Astrocyte of the hippocampus (primary cell): ENCODE measurements around the gene RAI1.

Experiments
- DNase-seq: peaks from one replicate; pipeline ENCODE4 v3.0.0; 2011; ENCODE audit warnings: low read depth, low spot score

Gene RAI1

GRCh38 chr17:17783116-17783824 lies 102.0 kb downstream of the RAI1 start:
- peak; percentile 66 for DNase-seq

GRCh38 chr17:17783825-17784656 lies 102.8 kb downstream of the RAI1 start:
- peak; percentile 89 for DNase-seq

GRCh38 chr17:17784657-17785267 lies 103.5 kb downstream of the RAI1 start:
- DNase-seq = peak; percentile 32

- no peak for DNase-seq
Observed at GRCh38 chr17:17785407-17785806, 104.1 kb downstream of the RAI1 start.

GRCh38 chr17:17786998-17787397 lies 105.7 kb downstream of the RAI1 start:
- no peak for DNase-seq

GRCh38 chr17:17787568-17787967 lies 106.3 kb downstream of the RAI1 start:
- no peak for DNase-seq

- DNase-seq = no peak
Observed at GRCh38 chr17:17788967-17789366, 107.7 kb downstream of the RAI1 start.

- DNase-seq = no peak
Observed at GRCh38 chr17:17789410-17789809, 108.2 kb downstream of the RAI1 start.

GRCh38 chr17:17789828-17790636 lies 108.8 kb downstream of the RAI1 start:
- DNase-seq = no peak

GRCh38 chr17:17790637-17791464 lies 109.6 kb downstream of the RAI1 start:
- no peak for DNase-seq

- no peak for DNase-seq
Observed at GRCh38 chr17:17792037-17792550, 110.8 kb downstream of the RAI1 start.

- peak; percentile 91 for DNase-seq
Observed at GRCh38 chr17:17792551-17793377, 111.5 kb downstream of the RAI1 start.

GRCh38 chr17:17793378-17794214 lies 112.3 kb downstream of the RAI1 start:
- DNase-seq = no peak

- DNase-seq = no peak
Observed at GRCh38 chr17:17794382-17794781, 113.1 kb downstream of the RAI1 start.

GRCh38 chr17:17795296-17795695 lies 114.0 kb downstream of the RAI1 start:
- DNase-seq = no peak

GRCh38 chr17:17795946-17796786 lies 114.9 kb downstream of the RAI1 start:
- DNase-seq = no peak

- DNase-seq = no peak
Observed at GRCh38 chr17:17796787-17797061, 115.5 kb downstream of the RAI1 start.
